ENCODE data around the gene MST1. TPM values are rescaled to one million over a fixed set of nuclear protein-coding genes. Genes with fewer than 3 reads are reported as not detected.
"Not testable (repeated sequence)": the region's sequence is repeated elsewhere in the genome, so short reads cannot be mapped to it uniquely, and the experiment has no call there.

The MST1 gene
- polyA plus RNA-seq, 1 donor, result 133 TPM

GRCh38 chr3:49701388-49702077 is 12.3 kb upstream of the MST1 start:
- DNase-seq, result no peak

GRCh38 chr3:49700453-49701128 is 11.3 kb upstream of the MST1 start:
- DNase-seq, result no peak

- DNase-seq, result no peak
Observed at GRCh38 chr3:49700014-49700413, 10.7 kb upstream of the MST1 start.

- DNase-seq, result no peak
Observed at GRCh38 chr3:49699281-49699979, 10.2 kb upstream of the MST1 start.

- not testable (repeated sequence) for DNase-seq
Observed at GRCh38 chr3:49695350-49696015, 6.2 kb upstream of the MST1 start.

- not testable (repeated sequence) for DNase-seq
Observed at GRCh38 chr3:49694409-49695070, 5.3 kb upstream of the MST1 start.

GRCh38 chr3:49691481-49691880 is 2.2 kb upstream of the MST1 start:
- not testable (repeated sequence) for DNase-seq

- not testable (repeated sequence) for DNase-seq
Observed at GRCh38 chr3:49690856-49691255, 1.6 kb upstream of the MST1 start.

- not testable (repeated sequence) for DNase-seq
Observed at GRCh38 chr3:49689908-49690624, 792 bp upstream of the MST1 start.

GRCh38 chr3:49688338-49689045 is 782 bp downstream of the MST1 start:
- DNase-seq, result not testable (repeated sequence)

- DNase-seq, result not testable (repeated sequence)
Observed at GRCh38 chr3:49687424-49687795, 1.9 kb downstream of the MST1 start.

- DNase-seq, result peak; percentile 74
Observed at GRCh38 chr3:49686769-49687423, 2.4 kb downstream of the MST1 start.

GRCh38 chr3:49686346-49686745 is 2.9 kb downstream of the MST1 start:
- DNase-seq, result peak; percentile 38

- not testable (repeated sequence) for DNase-seq
Observed at GRCh38 chr3:49685846-49686245, 3.4 kb downstream of the MST1 start.

GRCh38 chr3:49685103-49685502 is 4.2 kb downstream of the MST1 start:
- not testable (repeated sequence) for DNase-seq

GRCh38 chr3:49684453-49684852 is 4.8 kb downstream of the MST1 start:
- DNase-seq, result not testable (repeated sequence)

GRCh38 chr3:49683162-49683561 is 6.1 kb downstream of the MST1 start:
- DNase-seq, result no peak

GRCh38 chr3:49681543-49681942 is 7.7 kb downstream of the MST1 start:
- no peak for DNase-seq

GRCh38 chr3:49681232-49681522 is 8.1 kb downstream of the MST1 start:
- no peak for DNase-seq

- DNase-seq, result no peak
Observed at GRCh38 chr3:49680493-49681231, 8.6 kb downstream of the MST1 start.

Measured in left kidney (tissue), 2 donors.